ENCODE data around the gene SEPTIN2.
A peak's percentile ranks its signal among the peaks of the same experiment; 100 is the strongest.
"Not testable (repeated sequence)": the region's sequence is repeated elsewhere in the genome, so short reads cannot be mapped to it uniquely, and the experiment has no call there.

SEPTIN2 gene

GRCh38 chr2:241288324-241288888, 27.3 kb upstream of the SEPTIN2 start:
- DNase-seq: no peak

DNA sequence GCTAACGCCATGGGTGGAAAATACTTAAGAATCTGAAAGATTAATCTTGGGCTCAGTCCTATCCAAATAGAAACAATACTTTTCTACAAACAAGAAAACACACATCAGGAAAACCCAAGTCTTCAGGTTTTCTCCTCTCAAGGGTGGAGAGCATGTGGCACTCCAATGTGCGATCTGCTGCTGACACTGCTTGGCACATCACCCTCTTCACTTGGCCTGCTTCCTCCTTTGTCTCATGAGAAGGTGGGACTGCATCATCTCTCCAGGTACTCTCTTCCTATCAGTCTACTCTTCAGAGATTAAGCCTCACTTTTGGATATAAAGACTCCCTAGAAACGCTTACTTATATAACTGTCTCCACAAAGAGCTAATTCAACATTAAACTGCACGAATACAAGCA, 26.7 kb upstream of the SEPTIN2 start:
- DNase-seq: no peak

DNA sequence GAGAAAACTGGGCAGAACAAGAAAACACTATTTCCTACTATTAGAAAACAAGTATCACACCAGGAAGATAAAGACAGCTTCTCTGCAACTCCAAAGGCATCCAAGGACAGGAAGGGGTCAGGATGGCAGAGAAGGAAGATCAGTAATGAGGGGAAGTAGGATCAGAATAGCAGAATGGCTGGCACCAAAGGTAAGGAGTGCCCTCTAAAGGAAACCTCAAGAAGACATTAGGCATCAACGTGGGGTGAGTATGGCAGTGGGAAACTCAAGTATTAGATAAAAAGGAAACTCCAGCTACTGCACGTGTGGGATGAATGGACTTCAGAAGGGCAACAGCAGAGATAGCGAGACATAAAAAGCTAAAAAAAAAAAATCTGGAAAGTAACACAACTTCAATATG, 26.1 kb upstream of the SEPTIN2 start:
- DNase-seq: no peak

DNA sequence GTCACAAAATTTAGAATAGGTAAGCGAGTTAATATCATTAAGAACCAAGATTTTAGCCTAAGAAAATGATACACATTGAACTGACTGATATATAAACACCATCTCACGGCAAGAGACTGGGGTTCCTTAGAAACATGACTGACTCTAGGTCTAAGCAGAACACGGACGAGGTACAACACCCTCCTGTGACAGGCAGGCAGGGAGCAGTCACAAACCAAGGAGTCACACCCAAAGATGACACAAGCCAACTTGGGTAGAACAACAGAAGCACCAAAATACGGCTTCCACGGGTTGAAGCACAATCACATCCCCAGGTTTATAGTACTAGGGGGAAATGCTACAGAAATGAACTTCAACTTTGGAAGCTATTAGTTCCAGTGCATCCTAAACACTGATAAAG, 24.6 kb upstream of the SEPTIN2 start:
- DNase-seq: no peak

DNA sequence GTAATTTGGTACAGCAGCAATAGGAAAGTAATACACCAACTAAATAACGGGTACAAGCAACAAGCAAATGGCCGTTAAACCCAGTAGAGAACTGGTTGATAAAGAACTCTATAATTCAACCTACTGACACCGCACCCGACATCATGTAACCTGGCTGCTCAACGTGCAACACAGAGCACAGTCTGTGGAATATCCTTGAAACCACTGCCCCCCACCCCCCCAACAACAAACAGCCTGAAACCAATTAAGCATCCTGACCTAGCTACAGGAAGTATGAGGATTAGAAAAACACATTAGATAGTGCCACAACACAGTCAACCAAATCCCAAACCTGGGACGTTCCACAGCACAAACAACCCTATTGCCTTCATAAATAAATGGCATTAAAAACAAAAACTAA, 23.7 kb upstream of the SEPTIN2 start:
- DNase-seq: no peak

- DNase-seq: not testable (repeated sequence)
Measured at GRCh38 chr2:241293378-241293797, 22.3 kb upstream of the SEPTIN2 start.

- DNase-seq: no peak
Measured at GRCh38 chr2:241295326-241296095, 20.2 kb upstream of the SEPTIN2 start.

- no peak for DNase-seq
Measured at GRCh38 chr2:241296767-241297166, 19.0 kb upstream of the SEPTIN2 start.

DNA sequence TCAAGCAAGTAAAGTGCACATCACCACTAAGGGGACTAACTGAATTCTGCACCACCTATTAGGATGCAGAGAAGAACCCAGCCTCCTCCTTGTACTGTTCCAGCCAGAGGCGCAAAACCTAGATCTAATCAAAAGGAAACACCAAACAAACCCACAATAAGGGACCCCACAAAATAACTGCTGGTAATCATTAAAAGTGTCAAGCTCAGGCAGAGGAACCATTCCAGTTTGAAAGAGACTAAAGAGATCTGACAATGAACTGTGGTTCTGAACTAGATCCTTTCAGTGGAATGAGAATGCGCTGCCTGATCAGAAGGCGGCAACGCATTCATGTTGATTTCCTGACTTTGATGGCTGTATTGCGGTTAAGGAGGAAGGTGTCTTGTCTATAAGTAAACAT, 17.1 kb upstream of the SEPTIN2 start:
- peak; percentile 34 for DNase-seq

- peak; percentile 58 for DNase-seq
Measured at GRCh38 chr2:241300000-241300399, 15.7 kb upstream of the SEPTIN2 start.

- no peak for DNase-seq
Measured at GRCh38 chr2:241302083-241302482, 13.6 kb upstream of the SEPTIN2 start.

DNA sequence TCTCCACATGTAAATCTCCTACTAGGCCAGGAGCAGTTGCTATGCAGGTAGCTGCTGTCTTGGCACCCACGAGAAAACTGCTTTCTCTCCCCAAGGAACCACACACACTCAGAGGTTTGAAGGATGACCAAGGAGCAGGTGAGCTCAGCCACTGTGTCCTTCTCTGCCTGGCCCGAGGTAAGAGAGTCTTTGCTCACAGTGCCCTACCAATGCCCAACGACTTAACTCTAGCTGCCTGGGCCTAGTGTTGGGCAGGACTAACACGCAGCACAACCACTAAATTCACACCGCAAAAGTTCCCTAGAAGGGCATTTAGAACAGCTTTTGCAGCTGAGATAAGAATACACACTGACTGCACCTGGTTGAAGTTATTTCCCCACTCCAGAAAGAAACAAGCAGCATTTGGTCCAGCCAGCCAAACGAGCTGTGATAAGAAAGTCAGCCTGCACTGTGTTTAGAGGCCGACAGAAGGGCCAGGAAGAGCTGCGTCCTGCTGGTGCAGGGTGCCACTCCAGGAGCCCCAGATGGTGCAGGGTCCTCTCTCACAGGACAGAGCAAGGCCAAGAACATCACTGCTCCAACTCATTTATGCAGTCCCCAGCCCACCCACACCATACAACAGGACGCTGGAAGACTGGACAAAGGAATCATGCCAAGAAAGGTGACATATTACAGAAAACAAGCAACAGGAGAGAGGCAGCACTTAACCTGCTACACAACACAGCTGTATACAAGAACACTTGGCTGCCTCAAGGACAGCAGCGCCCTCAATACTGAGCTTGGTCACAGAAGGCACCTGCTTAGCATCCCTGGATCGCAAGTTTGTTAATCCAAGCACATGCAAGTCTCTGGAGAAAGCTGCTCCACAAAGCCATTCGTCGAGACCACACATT, 12.7 kb upstream of the SEPTIN2 start:
- DNase-seq: no peak

GRCh38 chr2:241304039-241304670, 11.6 kb upstream of the SEPTIN2 start:
- no peak for DNase-seq

DNA sequence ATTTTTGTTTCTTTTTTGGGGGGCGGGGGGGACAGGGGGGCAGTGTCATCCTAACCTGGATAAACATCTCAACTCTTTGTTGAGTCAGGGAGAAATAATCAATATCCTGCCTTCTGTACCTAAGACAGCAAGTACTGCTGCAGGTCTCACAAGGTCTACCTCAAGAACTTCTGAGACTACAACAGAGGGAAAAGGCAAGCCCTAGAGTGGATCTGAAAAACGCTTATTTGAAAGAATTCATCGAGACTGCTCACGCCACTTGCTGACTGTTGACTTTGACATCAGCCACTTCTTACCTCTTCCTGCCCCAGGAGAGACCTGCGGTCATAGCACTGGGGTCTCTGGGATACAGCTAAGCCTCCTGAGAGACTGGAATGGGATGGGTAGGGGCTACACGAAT, 8.7 kb upstream of the SEPTIN2 start:
- DNase-seq: no peak

GRCh38 chr2:241308267-241308666, 7.5 kb upstream of the SEPTIN2 start:
- no peak for DNase-seq

GRCh38 chr2:241308832-241309500, 6.8 kb upstream of the SEPTIN2 start:
- no peak for DNase-seq

GRCh38 chr2:241309684-241310117, 6.0 kb upstream of the SEPTIN2 start:
- DNase-seq: peak; percentile 67

DNA sequence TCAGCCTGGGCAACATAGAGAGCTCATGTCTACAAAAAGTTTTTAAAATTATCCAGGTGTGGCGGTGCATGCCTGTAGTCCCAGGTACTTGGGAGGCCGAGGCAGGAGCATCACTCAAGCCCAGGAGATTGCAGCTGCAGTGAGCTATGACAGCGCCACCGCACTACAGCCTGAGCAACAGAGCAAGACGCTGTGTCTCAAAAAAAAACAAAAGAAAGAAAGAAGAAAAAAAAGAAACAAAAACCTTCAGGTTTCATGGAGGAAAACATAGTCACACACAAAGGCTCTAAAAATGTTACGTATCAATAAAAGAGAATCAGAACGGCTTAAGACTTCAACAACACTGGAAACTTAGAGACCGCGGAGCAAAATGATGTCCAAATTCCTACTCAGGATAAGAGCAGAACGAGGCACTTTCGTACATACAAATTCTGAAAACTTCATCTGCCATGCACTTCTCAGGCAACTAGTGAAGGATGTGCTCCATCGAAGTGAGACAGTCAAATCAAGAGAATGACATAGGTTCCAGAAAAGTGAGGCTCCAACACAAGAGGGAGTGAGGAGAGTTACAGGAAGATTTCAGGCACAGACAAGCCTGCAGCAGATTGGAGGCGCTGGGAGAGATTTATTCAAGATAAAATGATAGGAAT, 4.7 kb upstream of the SEPTIN2 start:
- no peak for DNase-seq

DNA sequence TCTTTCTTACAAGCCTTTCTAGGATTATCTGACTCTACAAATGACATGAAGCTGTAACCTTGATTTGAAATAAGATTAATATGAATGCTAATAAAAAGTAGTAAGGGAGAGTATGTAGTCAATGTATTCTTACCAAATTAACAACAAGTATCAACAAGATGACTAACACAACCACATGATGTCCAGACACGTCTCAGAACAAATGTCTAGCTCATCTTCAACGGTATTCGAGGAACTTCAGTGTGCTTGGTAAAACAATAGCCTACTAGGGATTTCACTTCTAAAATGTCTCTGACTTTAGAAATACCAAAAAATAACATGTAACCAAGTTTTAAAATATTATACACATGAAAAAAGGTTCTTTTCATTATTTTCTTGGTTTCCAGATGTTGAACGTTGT, 3.6 kb upstream of the SEPTIN2 start:
- DNase-seq: no peak

- no peak for DNase-seq
Measured at GRCh38 chr2:241313543-241314095, 2.1 kb upstream of the SEPTIN2 start.

GRCh38 chr2:241314226-241315092, 1.3 kb upstream of the SEPTIN2 start:
- DNase-seq: no peak

All from activated T-cell treated with anti-CD3 and anti-CD28 coated beads, Interleukin-2, amount 50 U/mL, for 1 hour (primary cell).